ENCODE results near the gene SLC6A19. TPM values are rescaled to one million over a fixed set of nuclear protein-coding genes. Genes with fewer than 3 reads are reported as not detected.

Gene SLC6A19
- total RNA-seq, 1 experiment from 2014 or later, result not detected

DNA sequence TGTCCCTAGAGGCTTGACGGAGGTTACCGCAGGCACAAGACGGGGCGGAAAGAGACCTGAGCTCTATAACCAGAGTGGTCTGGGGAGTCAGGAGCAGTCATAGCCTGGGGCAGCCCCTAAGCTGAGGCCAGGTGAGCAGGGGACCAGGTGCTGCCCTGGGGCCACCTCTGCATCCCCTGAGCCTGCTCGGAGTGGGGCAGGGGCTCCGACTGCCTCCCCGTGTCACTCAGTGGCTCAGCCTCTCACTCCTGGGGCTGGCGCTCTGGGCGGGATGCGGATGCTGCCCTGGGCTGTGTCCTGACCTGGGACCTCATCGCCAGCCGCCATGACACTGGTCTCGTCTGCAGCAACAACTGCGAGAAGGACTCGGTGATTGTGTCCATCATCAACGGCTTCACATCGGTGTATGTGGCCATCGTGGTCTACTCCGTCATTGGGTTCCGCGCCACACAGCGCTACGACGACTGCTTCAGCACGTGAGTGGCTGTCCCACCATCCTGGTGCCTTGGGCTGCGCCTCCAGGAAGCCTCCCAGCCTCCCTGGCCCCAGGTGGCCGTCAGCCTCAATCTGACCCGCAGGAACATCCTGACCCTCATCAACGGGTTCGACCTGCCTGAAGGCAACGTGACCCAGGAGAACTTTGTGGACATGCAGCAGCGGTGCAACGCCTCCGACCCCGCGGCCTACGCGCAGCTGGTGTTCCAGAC, 15.0 kb downstream of the SLC6A19 start:
- DNase-seq, result no peak
- Histone ChIP-seq H3K79me2 (ENCODE audit: low read length) (no peaks in the 10 kb centered on the region), H3K36me3 (ENCODE audit: insufficient read depth, low read length) (no peaks in the 10 kb centered on the region), H3K9me3 (ENCODE audit: low read length) (no peaks in the 10 kb centered on the region), H3K27me3 (ENCODE audit: low read length) (no peaks in the 10 kb centered on the region), H2AFZ (ENCODE audit: low read length) (no peak overlapping the region), H3K4me2 (ENCODE audit: low read depth, low read length, poor library complexity, severe bottlenecking) (no peak overlapping the region), H3K27ac (ENCODE audit: low read length) (no peak overlapping the region), H3K9ac (ENCODE audit: low read length) (no peak overlapping the region), H3K9me2 (replicated peaks; ENCODE audit: insufficient read depth, low read length) (no peaks in the 10 kb centered on the region), H3K4me3 (ENCODE audit: low read length) (no peak overlapping the region), H4K20me1 (ENCODE audit: insufficient read depth, low read depth, low read length) (no peaks in the 10 kb centered on the region), H3K4me1 (ENCODE audit: low read length) (no peaks in the 10 kb centered on the region)

DNA sequence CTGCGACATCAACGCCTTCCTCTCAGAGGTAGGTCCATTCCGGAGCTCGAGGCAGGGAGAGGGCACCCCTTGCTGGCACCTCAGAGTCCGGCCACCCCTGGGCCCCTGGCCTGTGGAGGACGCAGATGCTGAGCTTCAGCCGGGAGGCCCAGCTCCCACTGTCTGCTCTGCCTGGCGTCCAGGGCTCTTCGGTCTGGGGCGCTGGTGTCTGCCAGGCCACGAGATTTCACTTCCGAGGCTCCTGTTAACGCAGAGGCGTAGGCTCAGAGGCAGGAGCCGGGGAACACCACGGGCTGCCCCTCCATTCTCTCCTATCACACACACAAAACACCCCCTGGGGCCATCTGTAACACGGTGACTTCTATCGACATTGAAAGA, 15.5 kb downstream of the SLC6A19 start:
- H3K9ac ChIP-seq (ENCODE audit: low read length), result no peak overlapping the region
- H3K4me2 ChIP-seq (ENCODE audit: low read depth, low read length, poor library complexity, severe bottlenecking), result no peak overlapping the region
- no peaks in the 10 kb centered on the region for H3K79me2 ChIP-seq (ENCODE audit: low read length)
- H3K36me3 ChIP-seq (ENCODE audit: insufficient read depth, low read length), result no peaks in the 10 kb centered on the region
- H2AFZ ChIP-seq (ENCODE audit: low read length), result no peak overlapping the region
- H3K4me1 ChIP-seq (ENCODE audit: low read length), result no peaks in the 10 kb centered on the region
- H3K9me3 ChIP-seq (ENCODE audit: low read length), result no peaks in the 10 kb centered on the region
- H3K9me2 ChIP-seq (replicated peaks; ENCODE audit: insufficient read depth, low read length), result no peaks in the 10 kb centered on the region
- no peak overlapping the region for H3K27ac ChIP-seq (ENCODE audit: low read length)
- H3K27me3 ChIP-seq (ENCODE audit: low read length), result no peaks in the 10 kb centered on the region
- no peaks in the 10 kb centered on the region for H4K20me1 ChIP-seq (ENCODE audit: insufficient read depth, low read depth, low read length)
- no peak for DNase-seq
- no peak overlapping the region for H3K4me3 ChIP-seq (ENCODE audit: low read length)

- Histone ChIP-seq H3K27me3 (ENCODE audit: low read length) (no peaks in the 10 kb centered on the region), H2AFZ (ENCODE audit: low read length) (no peak overlapping the region), H3K4me3 (ENCODE audit: low read length) (no peak overlapping the region)
These were observed 16.3 kb downstream of the SLC6A19 start for GRCh38 chr5:1217596-1218206.

GRCh38 chr5:1218351-1219080, 17.1 kb downstream of the SLC6A19 start:
- H3K9ac ChIP-seq (ENCODE audit: low read length), result no peak overlapping the region
- no peaks in the 10 kb centered on the region for H4K20me1 ChIP-seq (ENCODE audit: insufficient read depth, low read depth, low read length)
- no peaks in the 10 kb centered on the region for H3K27me3 ChIP-seq (ENCODE audit: low read length)
- H3K36me3 ChIP-seq (ENCODE audit: insufficient read depth, low read length), result no peaks in the 10 kb centered on the region
- H3K79me2 ChIP-seq (ENCODE audit: low read length), result no peaks in the 10 kb centered on the region
- no peaks in the 10 kb centered on the region for H3K9me3 ChIP-seq (ENCODE audit: low read length)
- no peaks in the 10 kb centered on the region for H3K4me1 ChIP-seq (ENCODE audit: low read length)
- no peak overlapping the region for H3K4me3 ChIP-seq (ENCODE audit: low read length)
- no peaks in the 10 kb centered on the region for H3K9me2 ChIP-seq (replicated peaks; ENCODE audit: insufficient read depth, low read length)
- no peak for DNase-seq
- H3K27ac ChIP-seq (ENCODE audit: low read length), result no peak overlapping the region
- no peak overlapping the region for H3K4me2 ChIP-seq (ENCODE audit: low read depth, low read length, poor library complexity, severe bottlenecking)
- H2AFZ ChIP-seq (ENCODE audit: low read length), result no peak overlapping the region

More at GRCh38 chr5:1217596-1218206, 16.3 kb downstream of the SLC6A19 start:
- Histone ChIP-seq H4K20me1 (ENCODE audit: insufficient read depth, low read depth, low read length) (no peaks in the 10 kb centered on the region), H3K4me2 (ENCODE audit: low read depth, low read length, poor library complexity, severe bottlenecking) (no peak overlapping the region), H3K9me3 (ENCODE audit: low read length) (no peaks in the 10 kb centered on the region), H3K36me3 (ENCODE audit: insufficient read depth, low read length) (no peaks in the 10 kb centered on the region), H3K4me1 (ENCODE audit: low read length) (no peaks in the 10 kb centered on the region), H3K79me2 (ENCODE audit: low read length) (no peaks in the 10 kb centered on the region), H3K9me2 (replicated peaks; ENCODE audit: insufficient read depth, low read length) (no peaks in the 10 kb centered on the region), H3K9ac (ENCODE audit: low read length) (no peak overlapping the region), H3K27ac (ENCODE audit: low read length) (no peak overlapping the region)
- DNase-seq, result no peak

GRCh38 chr5:1219098-1219767, 17.8 kb downstream of the SLC6A19 start:
- H3K36me3 ChIP-seq (ENCODE audit: insufficient read depth, low read length), result no peaks in the 10 kb centered on the region
- no peaks in the 10 kb centered on the region for H3K9me2 ChIP-seq (replicated peaks; ENCODE audit: insufficient read depth, low read length)
- H3K27me3 ChIP-seq (ENCODE audit: low read length), result no peaks in the 10 kb centered on the region
- no peak overlapping the region for H3K4me2 ChIP-seq (ENCODE audit: low read depth, low read length, poor library complexity, severe bottlenecking)
- H3K27ac ChIP-seq (ENCODE audit: low read length), result no peak overlapping the region
- no peaks in the 10 kb centered on the region for H4K20me1 ChIP-seq (ENCODE audit: insufficient read depth, low read depth, low read length)
- no peak for DNase-seq
- no peak overlapping the region for H3K9ac ChIP-seq (ENCODE audit: low read length)
- H3K79me2 ChIP-seq (ENCODE audit: low read length), result no peaks in the 10 kb centered on the region
- H2AFZ ChIP-seq (ENCODE audit: low read length), result no peak overlapping the region
- no peaks in the 10 kb centered on the region for H3K4me1 ChIP-seq (ENCODE audit: low read length)
- H3K4me3 ChIP-seq (ENCODE audit: low read length), result no peak overlapping the region
- H3K9me3 ChIP-seq (ENCODE audit: low read length), result no peaks in the 10 kb centered on the region

DNA sequence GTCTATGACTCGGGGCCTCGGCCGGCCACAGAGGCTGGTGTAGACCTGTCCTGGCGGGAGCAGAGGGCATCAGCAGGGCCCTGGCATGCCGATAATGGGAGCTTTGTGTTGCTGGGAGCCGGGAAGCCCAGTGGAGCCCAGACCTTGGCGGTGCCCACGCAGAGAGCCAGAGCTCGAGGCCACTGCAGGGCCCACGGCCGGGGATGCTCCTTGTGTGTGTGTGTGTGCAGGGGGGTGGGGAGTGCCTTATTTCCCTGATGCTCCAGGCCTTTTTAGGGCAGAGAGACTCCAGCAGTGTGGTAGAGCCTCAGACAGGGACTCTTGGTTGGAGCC, 18.3 kb downstream of the SLC6A19 start:
- no peak overlapping the region for H3K4me2 ChIP-seq (ENCODE audit: low read depth, low read length, poor library complexity, severe bottlenecking)
- H3K4me3 ChIP-seq (ENCODE audit: low read length), result no peak overlapping the region
- H3K79me2 ChIP-seq (ENCODE audit: low read length), result no peaks in the 10 kb centered on the region
- no peak overlapping the region for H2AFZ ChIP-seq (ENCODE audit: low read length)
- no peaks in the 10 kb centered on the region for H3K27me3 ChIP-seq (ENCODE audit: low read length)
- H3K27ac ChIP-seq (ENCODE audit: low read length), result no peak overlapping the region
- no peaks in the 10 kb centered on the region for H4K20me1 ChIP-seq (ENCODE audit: insufficient read depth, low read depth, low read length)
- DNase-seq, result no peak
- H3K9me3 ChIP-seq (ENCODE audit: low read length), result no peaks in the 10 kb centered on the region
- no peaks in the 10 kb centered on the region for H3K9me2 ChIP-seq (replicated peaks; ENCODE audit: insufficient read depth, low read length)
- no peaks in the 10 kb centered on the region for H3K4me1 ChIP-seq (ENCODE audit: low read length)
- H3K9ac ChIP-seq (ENCODE audit: low read length), result no peak overlapping the region
- no peaks in the 10 kb centered on the region for H3K36me3 ChIP-seq (ENCODE audit: insufficient read depth, low read length)

GRCh38 chr5:1220351-1220750, 19.0 kb downstream of the SLC6A19 start:
- Histone ChIP-seq H3K36me3 (ENCODE audit: insufficient read depth, low read length) (no peaks in the 10 kb centered on the region), H3K4me1 (ENCODE audit: low read length) (no peaks in the 10 kb centered on the region), H3K4me2 (ENCODE audit: low read depth, low read length, poor library complexity, severe bottlenecking) (no peak overlapping the region), H3K79me2 (ENCODE audit: low read length) (no peaks in the 10 kb centered on the region), H3K27ac (ENCODE audit: low read length) (no peak overlapping the region), H3K27me3 (ENCODE audit: low read length) (no peaks in the 10 kb centered on the region), H3K9ac (ENCODE audit: low read length) (no peak overlapping the region), H4K20me1 (ENCODE audit: insufficient read depth, low read depth, low read length) (no peaks in the 10 kb centered on the region), H3K4me3 (ENCODE audit: low read length) (no peak overlapping the region), H3K9me3 (ENCODE audit: low read length) (no peaks in the 10 kb centered on the region), H3K9me2 (replicated peaks; ENCODE audit: insufficient read depth, low read length) (no peaks in the 10 kb centered on the region), H2AFZ (ENCODE audit: low read length) (no peak overlapping the region)
- no peak for DNase-seq

- no peaks in the 10 kb centered on the region for H3K79me2 ChIP-seq (ENCODE audit: low read length)
- DNase-seq, result no peak
- H4K20me1 ChIP-seq (ENCODE audit: insufficient read depth, low read depth, low read length), result no peaks in the 10 kb centered on the region
- H3K4me3 ChIP-seq (ENCODE audit: low read length), result no peak overlapping the region
- H3K4me2 ChIP-seq (ENCODE audit: low read depth, low read length, poor library complexity, severe bottlenecking), result no peak overlapping the region
- no peak overlapping the region for H2AFZ ChIP-seq (ENCODE audit: low read length)
- no peaks in the 10 kb centered on the region for H3K9me2 ChIP-seq (replicated peaks; ENCODE audit: insufficient read depth, low read length)
- no peaks in the 10 kb centered on the region for H3K4me1 ChIP-seq (ENCODE audit: low read length)
- no peaks in the 10 kb centered on the region for H3K27me3 ChIP-seq (ENCODE audit: low read length)
- no peaks in the 10 kb centered on the region for H3K36me3 ChIP-seq (ENCODE audit: insufficient read depth, low read length)
- no peaks in the 10 kb centered on the region for H3K9me3 ChIP-seq (ENCODE audit: low read length)
- H3K27ac ChIP-seq (ENCODE audit: low read length), result no peak overlapping the region
- no peak overlapping the region for H3K9ac ChIP-seq (ENCODE audit: low read length)
These were observed 19.4 kb downstream of the SLC6A19 start for GRCh38 chr5:1220831-1221230.
